GM19438 (cell line): ENCODE data around the gene CSAG1.
"Not testable (repeated sequence)": the region's sequence is repeated elsewhere in the genome, so short reads cannot be mapped to it uniquely, and the experiment has no call there.

ENCODE experiments used
- ATAC-seq: cut with Tn5 transposase; IDR thresholded peaks from one replicate; pipeline ENCODE4 v1.9.1; 2021; ENCODE audit warnings: low read depth; ENCODE audit not compliant: unreplicated experiment

CSAG1 gene, protein sequence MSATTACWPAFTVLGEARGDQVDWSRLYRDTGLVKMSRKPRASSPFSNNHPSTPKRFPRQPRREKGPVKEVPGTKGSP

DNA sequence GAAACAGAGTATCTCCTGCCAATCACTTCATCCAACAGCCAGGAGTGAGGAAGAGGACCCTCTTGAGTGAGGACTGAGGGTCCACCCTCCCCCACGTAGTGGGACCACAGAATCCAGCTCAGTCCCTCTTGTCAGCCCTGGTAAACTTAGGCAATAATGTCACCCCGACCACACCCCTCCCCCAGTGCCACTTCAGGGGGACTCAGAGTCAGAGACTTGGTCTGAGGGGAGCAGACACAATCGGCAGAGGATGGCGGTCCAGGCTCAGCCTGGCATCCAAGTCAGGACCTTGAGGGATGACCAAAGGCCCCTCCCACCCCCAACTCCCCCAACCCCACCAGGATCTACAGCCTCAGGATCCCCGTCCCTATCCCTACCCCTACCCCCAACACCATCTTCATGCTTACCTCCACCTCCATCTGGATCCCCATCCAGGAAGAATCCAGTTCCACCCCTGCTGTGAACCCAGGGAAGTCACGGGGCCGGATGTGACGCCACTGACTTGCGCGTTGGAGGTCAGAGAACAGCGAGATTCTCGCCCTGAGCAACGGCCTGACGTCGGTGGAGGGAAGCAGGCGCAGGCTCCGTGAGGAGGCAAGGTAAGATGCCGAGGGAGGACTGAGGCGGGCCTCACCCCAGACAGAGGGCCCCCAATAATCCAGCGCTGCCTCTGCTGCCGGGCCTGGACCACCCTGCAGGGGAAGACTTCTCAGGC is at the start of gene CSAG1, which contains the start of gene MAGEA12:
TSS of gene CSAG1 (minus strand) at position 461 of the 715 bp plus-strand sequence. CDS start 1,261 bp downstream, outside the sequence.
TSS of gene MAGEA12 (plus strand) at position 497 of the 715 bp plus-strand sequence. CDS start 2,405 bp downstream, outside the sequence.
- no peak for ATAC-seq

DNA sequence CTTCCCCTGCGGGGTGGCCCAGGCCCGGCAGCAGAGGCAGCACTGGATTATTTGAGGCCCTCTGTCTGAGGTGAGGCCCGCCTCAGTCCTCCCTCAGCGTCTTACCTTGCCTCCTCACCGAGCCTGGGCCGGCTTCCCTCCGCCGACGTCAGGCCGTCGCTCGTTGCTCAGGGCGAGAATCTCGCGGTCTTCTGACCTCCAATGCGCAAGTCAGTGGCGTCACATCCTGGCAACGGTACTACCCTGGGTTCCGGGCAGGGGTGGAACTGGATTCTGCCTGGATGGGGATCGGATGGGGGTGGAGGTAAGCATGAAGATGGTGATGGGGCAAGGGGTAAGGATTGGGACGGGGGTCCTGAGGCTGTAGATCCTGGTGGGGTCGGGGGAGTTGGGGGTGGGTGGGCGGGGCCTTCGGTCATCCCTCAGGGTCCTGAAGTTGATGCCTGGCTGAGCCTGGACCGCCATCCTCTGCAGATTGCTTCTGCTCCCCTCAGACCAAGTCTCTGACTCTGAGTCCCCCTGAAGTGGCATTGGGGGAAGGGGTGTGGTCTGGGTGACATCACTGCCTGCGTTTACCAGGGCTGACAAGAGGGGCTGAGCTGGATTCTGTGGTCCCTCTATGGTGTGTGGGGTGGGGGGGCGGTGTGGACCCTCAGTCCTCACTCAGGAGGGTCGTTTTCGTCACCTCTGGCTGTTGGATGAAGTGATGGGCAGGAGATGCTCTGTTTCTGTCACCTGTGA is 36.2 kb upstream of the CSAG1 start, which contains the start of gene MAGEA6:
TSS of gene MAGEA6 (minus strand) at position 141 of the 741 bp plus-strand sequence. CDS start 2,039 bp downstream, outside the sequence.
- not testable (repeated sequence) for ATAC-seq

DNA sequence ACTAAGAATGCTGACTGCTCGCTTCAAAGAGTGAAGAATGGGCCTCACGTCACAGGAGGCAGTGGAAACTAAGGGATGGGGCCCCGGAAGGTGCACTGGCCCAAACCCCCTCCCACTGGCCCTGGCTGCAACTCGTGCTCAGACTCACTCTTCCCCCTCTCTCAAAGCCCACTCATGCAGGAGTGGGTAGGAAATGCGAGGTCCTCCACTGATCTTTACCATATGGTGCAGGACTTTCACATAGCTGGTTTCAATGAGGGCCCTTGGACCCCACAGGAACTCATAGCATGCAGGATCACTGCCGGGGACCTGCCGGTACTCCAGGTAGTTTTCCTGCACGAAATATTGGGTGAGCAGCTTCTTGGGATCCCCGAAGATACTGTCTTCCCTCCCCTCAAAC is 33.0 kb upstream of the CSAG1 start:
- not testable (repeated sequence) for ATAC-seq

DNA sequence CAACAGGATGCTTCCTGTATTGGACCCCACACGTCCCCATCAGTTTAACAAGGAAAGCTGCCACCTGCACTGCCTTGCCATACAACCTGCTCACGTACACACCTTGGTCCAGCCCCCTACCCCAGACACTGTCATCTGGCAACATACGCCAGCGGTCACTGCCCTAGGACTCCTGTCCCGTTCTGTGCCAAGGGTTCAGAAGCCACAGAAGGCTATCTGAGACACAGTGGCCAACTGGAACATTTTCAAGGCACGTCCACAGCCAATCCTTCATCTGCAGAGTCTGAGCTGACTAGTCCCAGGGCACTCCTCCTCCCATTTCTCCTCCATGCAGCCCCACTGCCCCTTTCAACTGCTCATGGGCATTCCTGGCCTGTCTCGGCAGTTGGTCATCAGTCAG is 28.1 kb upstream of the CSAG1 start:
- ATAC-seq, result not testable (repeated sequence)

DNA sequence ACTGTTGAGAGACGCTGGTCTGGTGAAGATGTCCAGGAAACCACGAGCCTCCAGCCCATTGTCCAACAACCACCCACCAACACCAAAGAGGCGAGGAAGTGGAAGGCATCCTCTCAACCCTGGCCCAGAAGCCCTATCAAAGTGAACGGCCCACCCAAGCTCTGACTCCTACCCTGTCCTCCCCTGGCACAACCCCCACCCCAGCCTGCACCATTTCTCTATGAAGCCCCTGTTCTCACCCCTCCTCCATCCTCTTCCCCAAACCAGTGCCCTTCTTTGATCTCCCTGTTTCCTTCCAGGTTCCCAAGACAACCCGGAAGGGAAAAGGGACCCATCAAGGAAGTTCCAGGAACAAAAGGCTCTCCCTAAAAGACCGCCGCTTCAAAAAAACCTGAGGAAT is 26.0 kb upstream of the CSAG1 start:
- not testable (repeated sequence) for ATAC-seq

DNA sequence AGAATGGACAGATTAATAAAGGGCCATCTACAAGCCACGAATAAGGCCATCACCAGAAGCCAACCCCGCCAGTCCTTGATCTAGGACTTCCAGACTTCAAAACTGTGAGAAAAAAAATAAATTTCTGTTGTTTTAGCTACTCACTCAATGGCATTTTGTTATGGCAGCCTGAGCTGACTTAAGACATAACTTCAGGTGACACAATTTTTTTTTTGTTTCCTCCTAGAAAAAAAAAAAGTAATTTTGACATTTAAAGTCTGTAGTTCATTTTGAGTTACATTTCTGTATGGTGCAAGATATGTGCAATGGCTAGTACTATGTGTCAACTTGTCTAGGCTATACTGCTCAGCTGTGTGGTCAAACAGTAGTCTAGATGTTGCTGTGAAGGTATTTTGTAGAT is 25.4 kb upstream of the CSAG1 start, which contains the start of gene CSAG3:
TSS of gene CSAG3 (plus strand) at position 301 of the 400 bp plus-strand sequence.
- ATAC-seq, result not testable (repeated sequence)

DNA sequence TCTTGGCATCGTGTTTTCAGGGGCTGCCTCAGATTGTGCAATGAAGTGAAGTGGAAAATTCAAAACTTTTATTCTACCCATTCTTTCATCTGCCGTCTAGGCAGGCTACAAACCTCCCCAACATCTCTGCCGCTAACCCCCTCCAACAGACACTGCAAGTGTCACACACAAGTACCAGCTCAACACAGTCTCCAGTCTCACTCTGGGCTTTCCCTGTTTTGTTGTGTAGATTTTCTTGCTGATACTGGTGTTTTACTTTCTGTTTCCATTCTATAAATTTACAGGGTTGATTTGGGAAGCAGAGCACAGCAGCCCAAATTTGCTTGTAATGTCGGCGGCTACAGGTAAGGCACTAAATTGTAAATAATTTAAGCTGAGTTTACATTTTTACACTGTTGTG is 21.4 kb upstream of the CSAG1 start:
- not testable (repeated sequence) for ATAC-seq

DNA sequence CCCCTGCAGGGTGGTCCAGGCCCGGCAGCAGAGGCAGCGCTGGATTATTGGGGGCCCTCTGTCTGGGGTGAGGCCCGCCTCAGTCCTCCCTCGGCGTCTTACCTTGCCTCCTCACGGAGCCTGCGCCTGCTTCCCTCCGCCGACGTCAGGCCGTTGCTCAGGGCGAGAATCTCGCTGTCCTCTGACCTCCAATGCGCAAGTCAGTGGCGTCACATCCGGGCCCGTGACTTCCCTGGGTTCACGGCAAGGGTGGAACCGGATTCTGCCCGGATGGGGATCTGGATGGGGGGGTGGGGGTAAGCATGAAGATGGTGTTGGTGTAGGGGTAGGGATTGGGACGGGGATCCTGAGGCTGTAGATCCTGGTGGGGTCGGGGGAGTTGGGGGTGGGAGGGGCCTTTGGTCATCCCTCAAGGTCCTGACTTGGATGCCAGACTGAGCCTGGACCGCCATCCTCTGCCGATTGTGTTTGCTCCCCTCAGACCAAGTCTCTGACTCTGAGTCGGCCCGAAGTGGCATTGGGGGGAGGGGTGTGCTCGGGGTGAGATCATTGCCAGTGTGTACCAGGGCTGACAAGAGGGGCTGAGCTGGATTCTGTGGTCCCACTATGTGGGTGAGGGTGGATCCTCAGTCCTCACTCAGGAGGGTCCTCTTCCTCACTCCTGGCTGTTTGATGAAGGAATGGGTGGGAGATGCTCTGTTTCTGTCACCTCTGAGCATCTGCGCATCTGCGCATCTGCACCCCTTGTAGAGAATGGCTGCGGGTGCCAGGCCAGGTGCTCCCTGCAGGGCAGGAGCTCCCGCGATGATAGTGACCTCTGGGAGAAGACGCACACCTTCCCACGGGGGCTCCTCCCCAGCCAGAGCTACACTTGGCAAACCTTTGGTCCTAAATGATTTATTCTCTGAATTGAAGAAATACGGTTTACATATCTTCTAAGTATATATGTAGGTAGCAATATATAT is 20.4 kb upstream of the CSAG1 start, which contains the start of gene MAGEA2:
TSS of gene MAGEA2 (minus strand) at position 157 of the 965 bp plus-strand sequence. CDS start 2,479 bp downstream, outside the sequence.
- ATAC-seq, result not testable (repeated sequence)

DNA sequence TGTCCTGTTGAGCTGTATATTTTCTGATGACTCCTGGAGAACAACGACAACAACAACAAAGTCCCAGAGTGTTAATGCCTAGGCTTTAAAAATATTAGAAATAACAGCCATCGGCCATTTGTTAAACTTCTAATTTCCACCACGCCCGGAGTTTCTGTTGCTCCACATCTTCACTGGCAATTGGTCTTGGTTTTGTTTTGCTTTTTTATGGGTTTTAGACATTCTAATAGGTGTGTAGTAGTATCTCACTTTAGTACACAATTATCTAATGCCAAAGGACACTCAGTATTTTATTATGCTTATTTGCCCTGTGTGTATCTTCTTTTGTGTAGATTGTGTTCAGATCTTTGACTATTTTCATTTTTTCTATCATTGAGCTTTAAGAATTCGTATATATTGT is 5.0 kb upstream of the CSAG1 start:
- ATAC-seq, result no peak

DNA sequence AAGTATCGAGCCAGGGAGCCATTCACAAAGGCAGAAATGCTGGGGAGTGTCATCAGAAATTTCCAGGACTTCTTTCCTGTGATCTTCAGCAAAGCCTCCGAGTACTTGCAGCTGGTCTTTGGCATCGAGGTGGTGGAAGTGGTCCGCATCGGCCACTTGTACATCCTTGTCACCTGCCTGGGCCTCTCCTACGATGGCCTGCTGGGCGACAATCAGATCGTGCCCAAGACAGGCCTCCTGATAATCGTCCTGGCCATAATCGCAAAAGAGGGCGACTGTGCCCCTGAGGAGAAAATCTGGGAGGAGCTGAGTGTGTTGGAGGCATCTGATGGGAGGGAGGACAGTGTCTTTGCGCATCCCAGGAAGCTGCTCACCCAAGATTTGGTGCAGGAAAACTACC is 3.0 kb upstream of the CSAG1 start:
- not testable (repeated sequence) for ATAC-seq

DNA sequence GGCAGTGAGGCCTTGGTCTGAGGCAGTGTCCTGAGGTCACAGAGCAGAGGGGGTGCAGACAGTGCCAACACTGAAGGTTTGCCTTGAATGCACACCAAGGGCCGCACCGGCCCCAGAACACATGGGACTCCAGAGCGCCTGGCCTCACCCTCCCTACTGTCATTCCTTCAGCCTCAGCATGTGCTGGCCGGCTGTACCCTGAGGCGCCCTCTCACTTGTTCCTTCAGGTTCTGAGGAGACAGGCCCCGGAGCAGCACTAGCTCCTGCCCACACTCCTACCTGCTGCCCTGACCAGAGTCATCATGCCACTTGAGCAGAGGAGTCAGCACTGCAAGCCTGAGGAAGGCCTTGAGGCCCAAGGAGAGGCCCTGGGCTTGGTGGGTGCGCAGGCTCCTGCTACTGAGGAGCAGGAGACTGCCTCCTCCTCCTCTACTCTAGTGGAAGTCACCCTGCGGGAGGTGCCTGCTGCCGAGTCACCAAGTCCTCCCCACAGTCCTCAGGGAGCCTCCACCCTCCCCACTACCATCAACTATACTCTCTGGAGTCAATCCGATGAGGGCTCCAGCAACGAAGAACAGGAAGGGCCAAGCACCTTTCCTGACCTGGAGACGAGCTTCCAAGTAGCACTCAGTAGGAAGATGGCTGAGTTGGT is 2.5 kb upstream of the CSAG1 start:
- ATAC-seq, result no peak

DNA sequence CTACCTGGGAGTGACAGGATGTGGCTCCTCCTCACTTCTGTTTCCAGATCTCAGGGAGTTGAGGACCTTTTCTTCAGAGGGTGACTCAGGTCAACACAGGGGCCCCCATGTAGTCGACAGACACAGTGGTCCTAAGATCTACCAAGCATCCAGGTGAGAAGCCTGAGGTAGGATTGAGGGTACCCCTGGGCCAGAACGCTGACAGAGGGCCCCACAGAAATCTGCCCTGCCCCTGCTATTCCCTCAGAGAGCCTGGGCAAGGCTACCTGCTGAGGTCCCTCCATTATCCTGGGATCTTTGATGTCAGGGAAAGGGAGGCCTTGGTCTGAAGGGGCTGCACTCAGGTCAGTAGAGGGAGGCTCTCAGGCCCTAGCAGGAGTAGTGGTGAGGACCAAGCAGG is 1.6 kb upstream of the CSAG1 start:
- no peak for ATAC-seq

DNA sequence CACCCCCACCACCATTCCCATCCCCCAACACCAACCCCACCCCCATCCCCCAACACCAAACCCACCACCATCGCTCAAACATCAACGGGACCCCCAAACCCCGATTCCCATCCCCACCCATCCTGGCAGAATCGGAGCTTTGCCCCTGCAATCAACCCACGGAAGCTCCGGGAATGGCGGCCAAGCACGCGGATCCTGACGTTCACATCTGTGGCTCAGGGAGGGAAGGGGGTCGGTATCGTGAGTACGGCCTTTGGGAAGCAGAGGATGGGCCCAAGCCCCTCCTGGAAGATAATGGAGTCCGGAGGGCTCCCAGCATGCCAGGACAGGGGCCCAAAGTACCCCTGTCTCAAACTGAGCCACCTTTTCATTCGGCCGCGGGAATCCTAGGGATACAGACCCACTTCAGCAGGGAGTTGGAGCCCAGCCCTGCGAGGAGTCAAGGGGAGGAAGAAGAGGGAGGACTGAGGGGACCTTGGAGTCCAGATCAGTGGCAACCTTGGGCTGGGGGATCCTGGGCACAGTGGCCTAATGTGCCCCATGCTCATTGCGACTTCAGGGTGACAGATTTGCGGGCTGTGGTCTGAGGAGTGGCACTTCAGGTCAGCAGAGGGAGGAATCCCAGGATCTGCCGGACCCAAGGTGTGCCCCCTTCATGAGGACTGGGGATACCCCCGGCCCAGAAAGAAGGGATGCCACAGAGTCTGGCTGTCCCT is 780 bp upstream of the CSAG1 start:
- not testable (repeated sequence) for ATAC-seq

DNA sequence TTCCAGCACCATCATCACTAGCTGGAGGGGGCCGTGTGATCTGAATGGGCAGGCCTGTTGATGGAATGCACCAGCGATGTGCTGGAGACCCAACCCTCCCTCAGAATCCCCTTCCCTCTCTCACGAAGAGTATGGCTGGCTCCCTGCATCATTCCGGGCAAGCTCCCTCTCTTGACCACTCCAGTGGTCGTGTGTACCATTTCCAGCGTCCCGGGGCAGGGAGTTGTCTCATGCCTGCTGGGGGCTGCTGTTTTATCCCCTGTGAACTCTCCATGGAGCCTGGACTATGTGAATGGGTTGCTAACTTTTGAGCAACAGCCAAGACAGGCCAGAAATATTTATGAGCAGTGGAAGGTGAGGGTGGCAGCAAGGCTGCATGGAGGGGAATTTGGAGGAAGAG is 8.1 kb downstream of the CSAG1 start:
- ATAC-seq, result no peak

DNA sequence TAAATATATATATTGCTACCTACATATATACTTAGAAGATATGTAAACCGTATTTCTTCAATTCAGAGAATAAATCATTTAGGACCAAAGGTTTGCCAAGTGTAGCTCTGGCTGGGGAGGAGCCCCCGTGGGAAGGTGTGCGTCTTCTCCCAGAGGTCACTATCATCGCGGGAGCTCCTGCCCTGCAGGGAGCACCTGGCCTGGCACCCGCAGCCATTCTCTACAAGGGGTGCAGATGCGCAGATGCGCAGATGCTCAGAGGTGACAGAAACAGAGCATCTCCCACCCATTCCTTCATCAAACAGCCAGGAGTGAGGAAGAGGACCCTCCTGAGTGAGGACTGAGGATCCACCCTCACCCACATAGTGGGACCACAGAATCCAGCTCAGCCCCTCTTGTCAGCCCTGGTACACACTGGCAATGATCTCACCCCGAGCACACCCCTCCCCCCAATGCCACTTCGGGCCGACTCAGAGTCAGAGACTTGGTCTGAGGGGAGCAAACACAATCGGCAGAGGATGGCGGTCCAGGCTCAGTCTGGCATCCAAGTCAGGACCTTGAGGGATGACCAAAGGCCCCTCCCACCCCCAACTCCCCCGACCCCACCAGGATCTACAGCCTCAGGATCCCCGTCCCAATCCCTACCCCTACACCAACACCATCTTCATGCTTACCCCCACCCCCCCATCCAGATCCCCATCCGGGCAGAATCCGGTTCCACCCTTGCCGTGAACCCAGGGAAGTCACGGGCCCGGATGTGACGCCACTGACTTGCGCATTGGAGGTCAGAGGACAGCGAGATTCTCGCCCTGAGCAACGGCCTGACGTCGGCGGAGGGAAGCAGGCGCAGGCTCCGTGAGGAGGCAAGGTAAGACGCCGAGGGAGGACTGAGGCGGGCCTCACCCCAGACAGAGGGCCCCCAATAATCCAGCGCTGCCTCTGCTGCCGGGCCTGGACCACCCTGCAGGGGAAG is 19.4 kb downstream of the CSAG1 start, which contains the start of gene MAGEA2B:
TSS of gene MAGEA2B (plus strand) at position 814 of the 973 bp plus-strand sequence. CDS start 2,479 bp downstream, outside the sequence.
- ATAC-seq, result not testable (repeated sequence)

DNA sequence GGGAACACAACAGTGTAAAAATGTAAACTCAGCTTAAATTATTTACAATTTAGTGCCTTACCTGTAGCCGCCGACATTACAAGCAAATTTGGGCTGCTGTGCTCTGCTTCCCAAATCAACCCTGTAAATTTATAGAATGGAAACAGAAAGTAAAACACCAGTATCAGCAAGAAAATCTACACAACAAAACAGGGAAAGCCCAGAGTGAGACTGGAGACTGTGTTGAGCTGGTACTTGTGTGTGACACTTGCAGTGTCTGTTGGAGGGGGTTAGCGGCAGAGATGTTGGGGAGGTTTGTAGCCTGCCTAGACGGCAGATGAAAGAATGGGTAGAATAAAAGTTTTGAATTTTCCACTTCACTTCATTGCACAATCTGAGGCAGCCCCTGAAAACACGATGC is 20.3 kb downstream of the CSAG1 start:
- ATAC-seq, result not testable (repeated sequence)

DNA sequence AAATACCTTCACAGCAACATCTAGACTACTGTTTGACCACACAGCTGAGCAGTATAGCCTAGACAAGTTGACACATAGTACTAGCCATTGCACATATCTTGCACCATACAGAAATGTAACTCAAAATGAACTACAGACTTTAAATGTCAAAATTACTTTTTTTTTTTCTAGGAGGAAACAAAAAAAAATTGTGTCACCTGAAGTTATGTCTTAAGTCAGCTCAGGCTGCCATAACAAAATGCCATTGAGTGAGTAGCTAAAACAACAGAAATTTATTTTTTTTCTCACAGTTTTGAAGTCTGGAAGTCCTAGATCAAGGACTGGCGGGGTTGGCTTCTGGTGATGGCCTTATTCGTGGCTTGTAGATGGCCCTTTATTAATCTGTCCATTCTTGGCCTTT is 24.3 kb downstream of the CSAG1 start, which contains the start of gene CSAG2:
TSS of gene CSAG2 (minus strand) at position 101 of the 400 bp plus-strand sequence. CDS start 161 bp downstream, outside the sequence.
- ATAC-seq, result not testable (repeated sequence)
